Spleen (tissue), 11 donors: Measurements from ENCODE around the gene ABCC1. TPM values are rescaled to one million over a fixed set of nuclear protein-coding genes. Genes with fewer than 3 reads are reported as not detected.

ENCODE experiments used
- DNase-seq: peaks from one replicate; pipeline ENCODE4 v3.0.0-alpha.2; 2020
- H3K27ac ChIP-seq, 8 donors: fragments of 200-600 bp; sonication (generic) in 7 of 8; 1 replicate in 4 of 8; 2 replicates in 4 of 8; pipeline versions ENCODE4 v1.5.0 to v1.8.0; 2016 to 2021; ENCODE audit warnings: inconsistent platforms in 4 of 8, mild to moderate bottlenecking in 4 of 8, moderate library complexity in 1 of 8
- H3K27me3 ChIP-seq, 7 donors: fragments of 200-600 bp; sonication (generic) in 6 of 7; replicated peaks in 1 of 7; 1 replicate in 4 of 7; 2 replicates in 3 of 7; pipeline versions ENCODE4 v1.5.0 to v1.8.0; 2016 to 2021; ENCODE audit warnings: inconsistent platforms in 3 of 7, mild to moderate bottlenecking in 1 of 7
- H3K36me3 ChIP-seq, 6 donors: fragments of 200-600 bp; sonication (generic) in 5 of 6; 1 replicate in 4 of 6; 2 replicates in 2 of 6; pipeline versions ENCODE4 v1.5.0 to v1.8.0; 2016 to 2021; ENCODE audit warnings: inconsistent platforms in 2 of 6
- H3K4me1 ChIP-seq, 6 donors: fragments of 200-600 bp; sonication (generic) in 5 of 6; 1 replicate in 3 of 6; 2 replicates in 3 of 6; pipeline versions ENCODE4 v1.5.0 to v1.8.0; 2016 to 2021; ENCODE audit warnings: inconsistent platforms in 3 of 6
- H3K4me3 ChIP-seq, 8 donors: fragments of 200-600 bp; sonication (generic) in 7 of 8; 1 replicate in 4 of 8; 2 replicates in 4 of 8; pipeline versions ENCODE4 v1.5.0 to v1.8.0; 2016 to 2021; ENCODE audit warnings: inconsistent platforms in 4 of 8, mild to moderate bottlenecking in 4 of 8, moderate library complexity in 2 of 8
- H3K9me3 ChIP-seq, 8 donors: fragments of 200-600 bp; sonication (generic) in 7 of 8; 1 replicate in 4 of 8; 2 replicates in 4 of 8; pipeline versions ENCODE4 v1.5.0 to v1.8.0; 2016 to 2021; ENCODE audit warnings: inconsistent platforms in 4 of 8
- POLR2A ChIP-seq, 3 donors: fragments of 450-650 bp; IDR thresholded peaks; one replicate each; pipeline ENCODE4 v1.5.1; 2017; ENCODE audit warnings: antibody characterized with exemption in 3 of 3, mild to moderate bottlenecking in 1 of 3
- POLR2AphosphoS5 ChIP-seq, 3 donors: sonication (generic); formaldehyde crosslinking; IDR thresholded peaks; one replicate each; pipeline ENCODE4 v1.5.1; 2017; ENCODE audit warnings: antibody characterized with exemption in 3 of 3
- WGBS, 5 donors: extraction: QIAGEN DNeasy Blood & Tissue Kit in 3 of 5; methylation state at CpG; one replicate each; pipeline versions ENCODE4 v1.1.5 to v1.1.7; 2013 to 2018; 5-methylcytosine and 5-hydroxymethylcytosine counted together
- intact Hi-C: fragments of 100-400 bp; cut with DNase I; formaldehyde crosslinking; loops from one replicate; pipeline ENCODE4 v1.15.0; 2023; ENCODE audit warnings: low total_unique reads
- polyA plus RNA-seq, 3 donors: library from polyadenylated mRNA; stranded (reverse); fragments of 200-250 nt; gene quantifications; one replicate each; pipeline ENCODE4 v1.2.1, GENCODE V29; 2013
- total RNA-seq, 7 donors: library from RNA; depleted of rRNA in 3 of 7; stranded (reverse); fragments of >200 nt in 3 of 7; fragmentation: NEBNext Ultra II Directional in 4 of 7; extraction: Animal tissue kit (Norgen Biotek cat#: 25700) in 4 of 7; gene quantifications; one replicate each; pipeline versions ENCODE4 v1.1.0 to v1.2.1, GENCODE V29; 2016 to 2021
- TF ChIP-seq, protein P1 (sequence below), 11 experiments: fragments of 200-600 bp in 7 of 11; fragments of 450-650 bp in 4 of 11; sonication (generic) in 4 of 11; IDR thresholded peaks in 8 of 11; conservative IDR thresholded peaks in 3 of 11; 1 replicate in 7 of 11; 2 replicates in 4 of 11; pipeline versions ENCODE4 v1.4.0 to v1.8.0; 2016 to 2021; ENCODE audit warnings: antibody characterized with exemption in 11 of 11, inconsistent platforms in 4 of 11, mild to moderate bottlenecking in 1 of 11
- donor health status: healthy with polysubstance abuse.
- donor health status: DM: no; HTN: no; CAD: no; lungs with moderate emphysema.
- donor health status: DM: no; HTN: no; CAD: no.
- donor health status: Bipolar disorder and iron deficiency.
- donor health status: healthy.
- donor health status: DM: no; HTN: no; CAD: no.
- donor health status: DM: yes; HTN: yes; CAD: no.

The ABCC1 gene
- total and polyA plus RNA-seq, 10 donors: 7.8 to 65.7 (median 52.5) TPM

DNA sequence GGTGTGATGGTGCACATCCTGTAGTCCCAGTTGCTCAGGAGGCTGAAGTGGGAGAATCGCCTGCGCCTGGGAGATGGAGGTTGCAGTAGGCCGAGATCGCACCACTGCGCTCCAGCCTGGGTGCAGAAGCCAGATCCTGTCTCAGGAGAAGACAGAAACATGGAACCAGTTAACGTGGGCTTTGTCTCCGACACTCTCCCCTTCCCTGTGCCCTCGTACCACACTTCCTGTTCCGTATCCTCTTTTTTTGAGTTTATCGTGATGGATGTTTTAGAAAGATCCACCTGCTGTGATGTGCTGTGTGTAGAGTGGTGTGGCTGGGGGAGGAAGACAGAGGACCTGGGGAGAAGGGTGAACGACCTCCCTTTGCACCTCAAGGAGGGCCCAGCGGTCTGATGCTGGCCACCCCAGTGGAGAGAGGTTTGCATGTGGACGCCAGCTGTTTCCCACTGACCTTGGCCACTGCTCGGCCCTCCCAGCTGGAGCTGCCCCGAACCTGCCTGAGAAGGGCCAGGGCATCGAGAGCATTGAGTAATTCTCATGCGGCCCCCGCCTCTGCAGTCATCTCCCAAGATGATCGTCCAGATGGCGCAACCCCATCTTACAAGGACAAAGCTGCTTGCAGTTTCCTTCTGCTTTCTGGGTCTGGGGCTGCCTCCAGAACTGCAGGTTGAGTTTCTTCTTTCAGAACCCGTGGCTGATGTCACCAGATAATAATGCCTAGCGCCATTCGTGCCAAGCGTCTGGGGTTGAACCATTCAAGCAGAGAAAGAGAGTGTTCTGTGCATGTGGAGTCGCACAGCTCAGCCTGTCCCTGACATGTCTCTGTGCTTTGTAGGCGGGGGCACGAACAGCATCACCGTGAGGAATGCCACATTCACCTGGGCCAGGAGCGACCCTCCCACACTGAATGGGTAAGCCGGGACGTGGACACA lies 126.3 kb downstream of the ABCC1 start:
- peaks cover 0 to 64% (median 25%) of the 10 kb centered on the region in 6 donors for H3K4me1 ChIP-seq
- 57 to 75% (median 69%) methylated on average over 25 to 31 of the region's 31 CpGs for WGBS, 5 donors
- no peak overlapping the region for H3K4me3 ChIP-seq
- intact Hi-C loops: no loop called here
- H3K9me3 ChIP-seq: no peaks in the 10 kb centered on the region
- H3K36me3 ChIP-seq: peaks cover 0 to 97% (median 58%) of the 10 kb centered on the region in 6 donors
- DNase-seq: peak; percentile 84
- no peaks in the 10 kb centered on the region for H3K27me3 ChIP-seq
- H3K27ac ChIP-seq: peak overlapping the region in 7 of 8 donors; percentile 19 to 89 (median 65)
- TF ChIP-seq POLR2A (IDR thresholded peaks at IDR 0.05) (no peak), POLR2AphosphoS5 (IDR thresholded peaks at IDR 0.05) (peak; percentile 46 to 67 (median 54))

DNA sequence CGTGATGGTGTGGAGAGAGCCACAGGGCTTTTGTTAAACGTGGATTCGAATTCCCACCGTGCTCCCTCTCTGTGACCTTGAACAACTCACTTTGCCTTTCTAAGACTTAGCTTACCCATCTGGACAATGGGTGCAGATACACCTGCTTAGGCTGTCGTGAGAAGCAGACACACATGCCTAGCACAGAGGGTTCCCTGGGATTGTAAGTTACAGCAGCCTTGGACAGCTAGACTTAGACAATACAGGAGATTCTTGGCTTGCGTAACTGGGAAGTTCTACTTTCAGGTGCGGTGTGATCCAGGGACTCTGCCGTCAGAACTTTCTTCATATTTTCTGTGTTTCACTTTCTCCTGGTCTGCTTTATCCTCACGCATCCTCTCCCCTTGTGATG lies 127.0 kb downstream of the ABCC1 start:
- peaks cover 0 to 97% (median 60%) of the 10 kb centered on the region in 6 donors for H3K36me3 ChIP-seq
- no peaks in the 10 kb centered on the region for H3K9me3 ChIP-seq
- H3K4me3 ChIP-seq: no peak overlapping the region
- DNase-seq: no peak
- no peak for TF ChIP-seq POLR2AphosphoS5 (IDR thresholded peaks at IDR 0.05)
- TF ChIP-seq, protein P1, sequence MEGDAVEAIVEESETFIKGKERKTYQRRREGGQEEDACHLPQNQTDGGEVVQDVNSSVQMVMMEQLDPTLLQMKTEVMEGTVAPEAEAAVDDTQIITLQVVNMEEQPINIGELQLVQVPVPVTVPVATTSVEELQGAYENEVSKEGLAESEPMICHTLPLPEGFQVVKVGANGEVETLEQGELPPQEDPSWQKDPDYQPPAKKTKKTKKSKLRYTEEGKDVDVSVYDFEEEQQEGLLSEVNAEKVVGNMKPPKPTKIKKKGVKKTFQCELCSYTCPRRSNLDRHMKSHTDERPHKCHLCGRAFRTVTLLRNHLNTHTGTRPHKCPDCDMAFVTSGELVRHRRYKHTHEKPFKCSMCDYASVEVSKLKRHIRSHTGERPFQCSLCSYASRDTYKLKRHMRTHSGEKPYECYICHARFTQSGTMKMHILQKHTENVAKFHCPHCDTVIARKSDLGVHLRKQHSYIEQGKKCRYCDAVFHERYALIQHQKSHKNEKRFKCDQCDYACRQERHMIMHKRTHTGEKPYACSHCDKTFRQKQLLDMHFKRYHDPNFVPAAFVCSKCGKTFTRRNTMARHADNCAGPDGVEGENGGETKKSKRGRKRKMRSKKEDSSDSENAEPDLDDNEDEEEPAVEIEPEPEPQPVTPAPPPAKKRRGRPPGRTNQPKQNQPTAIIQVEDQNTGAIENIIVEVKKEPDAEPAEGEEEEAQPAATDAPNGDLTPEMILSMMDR (IDR thresholded peaks at IDR 0.05 in 8 of 11, conservative IDR thresholded peaks at IDR 0.05 in 3 of 11): no peak
- no peak for TF ChIP-seq POLR2A (IDR thresholded peaks at IDR 0.05)
- H3K27ac ChIP-seq: peak overlapping the region in 6 of 8 donors; percentile 22 to 89 (median 72)
- WGBS, 5 donors: 77 to 92% (median 81%) methylated on average over 9 of the region's 9 CpGs
- no peaks in the 10 kb centered on the region for H3K27me3 ChIP-seq
- peaks cover 0 to 59% (median 24%) of the 10 kb centered on the region in 6 donors for H3K4me1 ChIP-seq
- intact Hi-C loops: no loop called here

DNA sequence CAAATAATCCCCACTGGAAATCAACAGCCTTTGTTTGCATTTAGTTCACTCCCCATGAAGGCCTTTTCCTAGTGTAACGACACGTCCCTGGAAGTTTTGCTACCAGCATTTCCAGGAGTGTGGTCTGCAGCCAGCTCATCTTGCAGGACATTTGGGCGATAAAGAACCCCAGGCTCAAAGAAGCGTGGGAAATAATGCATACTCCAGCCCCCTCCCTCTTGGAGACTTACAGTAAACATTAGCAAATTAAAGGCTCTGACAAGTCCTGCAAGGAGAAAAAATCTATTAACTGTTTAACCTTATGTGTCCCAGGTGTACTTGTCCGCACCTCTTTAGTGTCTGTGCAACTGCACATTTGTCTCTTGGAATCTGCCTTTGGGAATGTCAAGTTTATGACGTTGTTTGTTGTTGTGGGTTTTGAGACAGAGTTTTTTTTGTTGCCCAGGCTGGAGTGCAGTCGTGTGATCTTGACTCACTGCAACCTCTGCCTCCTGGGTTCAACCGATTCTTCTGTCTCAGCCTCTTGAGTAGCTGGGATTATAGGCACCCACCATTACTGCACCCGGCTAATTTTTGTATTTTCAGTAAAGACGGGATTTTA lies 131.1 kb downstream of the ABCC1 start:
- Histone ChIP-seq H3K36me3 (peaks cover 3 to 100% (median 73%) of the 10 kb centered on the region in 6 donors), H3K4me3 (no peak overlapping the region), H3K27me3 (no peaks in the 10 kb centered on the region), H3K9me3 (peaks cover 0 to 7% (median 2%) of the 10 kb centered on the region in 8 donors), H3K4me1 (peaks cover 0 to 20% (median 4%) of the 10 kb centered on the region in 6 donors), H3K27ac (no peak overlapping the region)
- 89 to 95% (median 92%) methylated on average over 10 of the region's 10 CpGs for WGBS, 5 donors
- TF ChIP-seq, protein P1 (IDR thresholded peaks at IDR 0.05 in 8 of 11, conservative IDR thresholded peaks at IDR 0.05 in 3 of 11): no peak
- TF ChIP-seq POLR2AphosphoS5 (IDR thresholded peaks at IDR 0.05): no peak
- TF ChIP-seq POLR2A (IDR thresholded peaks at IDR 0.05): no peak
- intact Hi-C loops: no loop called here
- no peak for DNase-seq

DNA sequence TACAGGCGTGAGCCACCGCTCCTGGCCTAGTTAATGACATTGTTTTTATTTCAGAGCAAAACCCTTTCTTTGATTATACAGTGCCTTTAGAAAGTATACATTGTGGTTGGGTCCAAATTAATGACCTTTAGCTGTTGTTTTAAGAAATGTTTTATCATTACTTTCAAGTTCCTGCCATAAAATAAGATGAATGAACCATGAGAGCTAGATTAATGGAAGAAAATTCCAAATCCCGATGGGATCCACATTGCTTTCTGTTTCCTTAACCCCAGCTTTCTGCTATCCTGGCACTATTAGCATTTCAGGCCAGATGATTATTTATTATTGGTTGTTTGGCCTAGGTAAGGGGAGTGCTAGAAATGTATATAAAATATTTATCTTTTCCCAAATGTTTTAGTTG lies 131.7 kb downstream of the ABCC1 start:
- intact Hi-C loops: no loop called here
- Histone ChIP-seq H3K36me3 (peaks cover 4 to 100% (median 73%) of the 10 kb centered on the region in 6 donors), H3K27ac (no peak overlapping the region), H3K4me1 (peaks cover 0 to 14% (median 1%) of the 10 kb centered on the region in 6 donors), H3K9me3 (peaks cover 0 to 7% (median 2%) of the 10 kb centered on the region in 8 donors), H3K4me3 (no peak overlapping the region), H3K27me3 (no peaks in the 10 kb centered on the region)
- no peak for DNase-seq
- TF ChIP-seq, protein P1 (IDR thresholded peaks at IDR 0.05 in 8 of 11, conservative IDR thresholded peaks at IDR 0.05 in 3 of 11): no peak
- TF ChIP-seq POLR2AphosphoS5 (IDR thresholded peaks at IDR 0.05) (no peak), POLR2A (IDR thresholded peaks at IDR 0.05) (no peak)
- WGBS, 5 donors: 87 to 95% (median 92%) methylated on average over 3 of the region's 3 CpGs
